HG02678 (cell line): ENCODE data around the gene SEC11C.

Experiments
- ATAC-seq: cut with Tn5 transposase; IDR thresholded peaks from one replicate; pipeline ENCODE4 v1.9.1; 2021; ENCODE audit warnings: mild to moderate bottlenecking, moderate library complexity; ENCODE audit not compliant: unreplicated experiment

The SEC11C gene

DNA sequence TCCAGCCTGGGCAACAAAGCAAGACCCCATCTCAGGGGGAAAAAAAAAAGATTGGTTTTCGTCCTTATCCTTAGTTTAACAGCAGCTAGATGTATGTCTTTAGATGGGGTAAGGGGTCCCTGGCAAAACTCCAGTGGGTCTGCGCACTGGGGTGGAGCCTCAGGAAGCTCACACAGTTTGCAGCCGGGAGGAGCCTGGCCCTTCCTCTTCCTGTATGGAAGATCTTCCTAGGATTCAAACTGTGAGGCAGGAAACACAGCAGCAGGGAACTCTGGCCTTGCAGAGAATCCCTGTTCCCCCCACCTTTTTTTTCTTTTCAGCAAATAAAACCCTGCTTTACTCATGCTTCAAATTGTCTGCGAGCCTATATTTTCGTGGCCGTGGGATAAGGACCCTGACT is 67.8 kb downstream of the SEC11C start:
- no peak for ATAC-seq
